Tongue (tissue), 2 donors: ENCODE measurements around the gene KDELR1. TPM values are rescaled to one million over a fixed set of nuclear protein-coding genes. Genes with fewer than 3 reads are reported as not detected.

Experiments used
- DNase-seq: peaks from one replicate; pipeline ENCODE4 v3.0.0-alpha.2; 2015
- total RNA-seq: library from RNA; depleted of rRNA; stranded (reverse); fragments of >200 nt; gene quantifications from one replicate; pipeline ENCODE4 v1.2.3, GENCODE V29; 2014

KDELR1 gene
- total RNA-seq, 1 donor from 2014 or later: 54.1 TPM

GRCh38 chr19:48371367-48371766 is 20.0 kb downstream of the KDELR1 start:
- no peak for DNase-seq

- DNase-seq: no peak
Measured at GRCh38 chr19:48370955-48371354, 20.4 kb downstream of the KDELR1 start.

GRCh38 chr19:48368936-48369335 is 22.4 kb downstream of the KDELR1 start:
- DNase-seq: peak; percentile 63

GRCh38 chr19:48367855-48368254 is 23.5 kb downstream of the KDELR1 start:
- no peak for DNase-seq

GRCh38 chr19:48365602-48366001 is 25.7 kb downstream of the KDELR1 start:
- no peak for DNase-seq

GRCh38 chr19:48364598-48365348 is 26.6 kb downstream of the KDELR1 start:
- DNase-seq: no peak

GRCh38 chr19:48363810-48364597 is 27.3 kb downstream of the KDELR1 start, which contains the start of the genes SYNGR4 and TMEM143:
Gene SYNGR4, plus strand, starts transcription at chr19:48364367. Its CDS starts 1,476 bp downstream, at chr19:48365843.
Gene TMEM143, minus strand, starts transcription at chr19:48363940. Its CDS starts 20 bp downstream, at chr19:48363920.
- DNase-seq: peak; percentile 100

GRCh38 chr19:48363500-48363809 is 27.9 kb downstream of the KDELR1 start:
- no peak for DNase-seq

- peak; percentile 98 for DNase-seq
Measured at GRCh38 chr19:48362716-48363499, 28.4 kb downstream of the KDELR1 start.

GRCh38 chr19:48361912-48362311 is 29.4 kb downstream of the KDELR1 start:
- no peak for DNase-seq

GRCh38 chr19:48359123-48359522 is 32.2 kb downstream of the KDELR1 start:
- DNase-seq: no peak

- DNase-seq: no peak
Measured at GRCh38 chr19:48355365-48355954, 35.9 kb downstream of the KDELR1 start.

GRCh38 chr19:48354332-48354992 is 36.9 kb downstream of the KDELR1 start:
- DNase-seq: no peak

- DNase-seq: no peak
Measured at GRCh38 chr19:48353677-48354076, 37.7 kb downstream of the KDELR1 start.

- DNase-seq: peak; percentile 70
Measured at GRCh38 chr19:48351341-48351752, 40.0 kb downstream of the KDELR1 start.

- no peak for DNase-seq
Measured at GRCh38 chr19:48350856-48351255, 40.5 kb downstream of the KDELR1 start.

GRCh38 chr19:48348737-48349136 is 42.6 kb downstream of the KDELR1 start:
- DNase-seq: no peak

- DNase-seq: peak; percentile 53
Measured at GRCh38 chr19:48348045-48348444, 43.3 kb downstream of the KDELR1 start.

GRCh38 chr19:48346191-48346590 is 45.2 kb downstream of the KDELR1 start:
- DNase-seq: no peak

GRCh38 chr19:48344892-48345291 is 46.5 kb downstream of the KDELR1 start:
- no peak for DNase-seq

GRCh38 chr19:48342841-48343540 is 48.4 kb downstream of the KDELR1 start:
- no peak for DNase-seq
